Endothelial cell of umbilical vein (primary cell): ENCODE data around the gene CDC5L. TPM values are rescaled to one million over a fixed set of nuclear protein-coding genes. Genes with fewer than 3 reads are reported as not detected.

Experiments
- BruUV-seq: library from RNA; stranded (reverse); fragments of 400-500 nt; replicated peaks from 2 replicates; lab custom pipeline; 2021; lab: Mats Ljungman, UMichigan
- CTCF ChIA-PET: fragments of 300-600, 350-600 bp; sonication (Branson Sonifier 250); formaldehyde crosslinking; loops from one replicate; lab custom pipeline; 2021; ENCODE audit warnings: antibody characterized with exemption, inconsistent platforms; lab: Charles Lee
- POLR2A ChIA-PET: fragments of 300-600, 350-600 bp; sonication (Branson Sonifier 250); formaldehyde crosslinking; loops from one replicate; lab custom pipeline; 2021; ENCODE audit warnings: antibody characterized with exemption, inconsistent platforms; lab: Charles Lee
- DNase-seq: peaks from one replicate; pipeline ENCODE4 v3.0.0-alpha.2; 2011; ENCODE audit warnings: low read depth, low spot score
- FAIRE-seq: peaks from 2 replicates; lab custom pipeline; 2011; peaks lifted over from hg19 to GRCh38; lab: Jason Lieb, UNC
- H2AFZ ChIP-seq: 2 replicates; pipeline ENCODE4 v1.6.0; 2012; ENCODE audit warnings: low read depth, low read length, control low read depth, inconsistent platforms
- H3K27ac ChIP-seq: 2 replicates; pipeline ENCODE4 v1.5.1; 2011; ENCODE audit warnings: low read depth, mild to moderate bottlenecking, control low read depth, low read length, moderate library complexity; ENCODE audit not compliant: insufficient read depth
- H3K27me3 ChIP-seq, 2 experiments: 2 replicates each; pipeline versions ENCODE4 v1.6.0 to v1.6.1; 2011; ENCODE audit warnings: low read length in 2 of 2, mixed read lengths in 1 of 2; ENCODE audit not compliant: control insufficient read depth in 2 of 2, insufficient read depth in 2 of 2
- H3K36me3 ChIP-seq, 2 experiments: 2 replicates in 1 of 2; 3 replicates in 1 of 2; pipeline ENCODE4 v1.5.1; 2011; ENCODE audit warnings: low read length in 2 of 2, mild to moderate bottlenecking in 1 of 2, moderate library complexity in 1 of 2; ENCODE audit not compliant: control insufficient read depth in 2 of 2, insufficient read depth in 2 of 2; ENCODE audit errors: extremely low read depth in 1 of 2
- H3K4me1 ChIP-seq: 3 replicates; pipeline ENCODE4 v1.5.1; 2011; ENCODE audit warnings: mild to moderate bottlenecking, low read length; ENCODE audit not compliant: control insufficient read depth, insufficient read depth; ENCODE audit errors: extremely low read depth
- H3K4me2 ChIP-seq: 2 replicates; pipeline ENCODE4 v1.6.1; 2011; ENCODE audit warnings: low read length, control low read depth, mixed read lengths; ENCODE audit not compliant: insufficient read depth
- H3K4me3 ChIP-seq, 3 experiments: fragments of 200-600 bp in 1 of 3; sonication (generic), shearing (Covaris generic) in 1 of 3; replicated peaks in 1 of 3; 2 replicates each; pipeline ENCODE4 v1.5.1; 2011 to 2016; ENCODE audit warnings: control low read depth in 3 of 3, low read length in 3 of 3, mild to moderate bottlenecking in 2 of 3, inconsistent platforms in 1 of 3, low read depth in 1 of 3, moderate library complexity in 1 of 3; ENCODE audit not compliant: insufficient read depth in 1 of 3
- H3K79me2 ChIP-seq: 2 replicates; pipeline ENCODE4 v1.6.0; 2012; ENCODE audit warnings: low read length, inconsistent platforms; ENCODE audit not compliant: control insufficient read depth, insufficient read depth
- H3K9ac ChIP-seq: replicated peaks from 2 replicates; pipeline ENCODE3; 2011; ENCODE audit warnings: low read length, control low read depth; ENCODE audit not compliant: insufficient read depth; ENCODE audit errors: extremely low read depth
- H3K9me1 ChIP-seq: replicated peaks from 3 replicates; pipeline ENCODE4 v1.6.0; 2011; ENCODE audit warnings: mild to moderate bottlenecking, low read length; ENCODE audit not compliant: control insufficient read depth, insufficient read depth; ENCODE audit errors: extremely low read depth
- H3K9me3 ChIP-seq: replicated peaks from 2 replicates; pipeline ENCODE4 v1.5.1; 2012; ENCODE audit warnings: low read length, inconsistent platforms; ENCODE audit not compliant: control insufficient read depth, insufficient read depth
- H4K20me1 ChIP-seq: replicated peaks from 2 replicates; pipeline ENCODE3; 2011; ENCODE audit warnings: mild to moderate bottlenecking, low read length; ENCODE audit not compliant: control insufficient read depth, insufficient read depth; ENCODE audit errors: extremely low read depth
- CTCF ChIP-seq, 2 donors: IDR thresholded peaks; 1 replicate in 1 of 2; 2 replicates in 1 of 2; pipeline ENCODE4 v1.5.1; 2011; ENCODE audit warnings: low read length in 2 of 2, mild to moderate bottlenecking in 2 of 2, moderate library complexity in 2 of 2, control low read depth in 1 of 2, inconsistent platforms in 1 of 2, low read depth in 1 of 2; ENCODE audit not compliant: insufficient read depth in 1 of 2; ENCODE audit errors: extremely low read depth in 1 of 2
- EZH2 ChIP-seq: IDR thresholded peaks from 2 replicates; pipeline ENCODE4 v1.6.1; 2012; ENCODE audit warnings: borderline replicate concordance, low read depth, mild to moderate bottlenecking, moderate library complexity, low read length, inconsistent platforms; ENCODE audit not compliant: severe bottlenecking
- FOS ChIP-seq: IDR thresholded peaks from 2 replicates; pipeline ENCODE4 v1.6.1; 2011; ENCODE audit warnings: mild to moderate bottlenecking, low read length, moderate library complexity, borderline replicate concordance; ENCODE audit not compliant: insufficient read depth
- GATA2 ChIP-seq: IDR thresholded peaks from 2 replicates; pipeline ENCODE4 v1.7.0; 2011; ENCODE audit warnings: low read depth, mild to moderate bottlenecking, moderate library complexity, mixed read lengths, low read length; ENCODE audit not compliant: insufficient read length, insufficient read depth
- JUN ChIP-seq: IDR thresholded peaks from 2 replicates; pipeline ENCODE4 v1.6.1; 2011; ENCODE audit warnings: borderline replicate concordance, low read depth; ENCODE audit not compliant: insufficient read length, insufficient read depth
- MAX ChIP-seq: IDR thresholded peaks from 2 replicates; pipeline ENCODE4 v1.6.1; 2011; ENCODE audit not compliant: insufficient read depth, insufficient read length
- MYC ChIP-seq: IDR thresholded peaks from one replicate; pipeline ENCODE4 v1.6.1; 2011; ENCODE audit warnings: mild to moderate bottlenecking, low read depth, low read length
- POLR2A ChIP-seq: IDR thresholded peaks from 2 replicates; pipeline ENCODE4 v1.6.1; 2012; ENCODE audit warnings: low read depth, mild to moderate bottlenecking, control low read depth, low read length
- POLR2AphosphoS5 ChIP-seq: IDR thresholded peaks from 2 replicates; pipeline ENCODE4 v1.6.1; 2012; ENCODE audit warnings: low read depth, mild to moderate bottlenecking, control low read depth, low read length, moderate library complexity; ENCODE audit not compliant: insufficient read depth
- dilution Hi-C: fragments of 300-500 bp; cut with MboI; formaldehyde crosslinking; loops from one replicate; pipeline ENCODE4 v1.15.0; 2019; ENCODE audit warnings: low sequenced_read_pairs; ENCODE audit not compliant: extremely low pct_ligation_motif_present
- intact Hi-C: fragments of 100-400 bp; cut with micrococcal nuclease; formaldehyde crosslinking; loops from one replicate; pipeline ENCODE4 v1.10.0; 2022
- polyA plus RNA-seq, 4 experiments: library from polyadenylated mRNA; depleted of rRNA in 3 of 4; stranded (reverse) in 3 of 4; unstranded in 1 of 4; fragments of >200 nt; gene quantifications; 2 replicates each; pipeline versions ENCODE4 v1.2.1 to v1.2.3, GENCODE V29; 2011 to 2012; ENCODE audit warnings: missing spikeins in 1 of 4
- total RNA-seq: library from RNA; stranded (reverse); gene quantifications from 2 replicates; pipeline ENCODE4 v1.2.3, GENCODE V29; 2021

The CDC5L gene
- total and polyA plus RNA-seq, 2 donors (not counting 3 experiments of a cell fraction or from before 2014, with no cell fraction given): 6.9 to 24.6 TPM

GRCh38 chr6:44339301-44339700 is 48.2 kb upstream of the CDC5L start:
- ChIA-PET CTCF (interaction anchor here (0.9 to 6.3 kb wide), 8 partner anchors 18 to 243 kb away, joined by 3 to 154 read pairs (median 4); partner anchors contain the start of genes SLC35B2 and TMEM151B), POLR2A (no interaction called here)
- Histone ChIP-seq H3K79me2 (no peaks in the 10 kb centered on the region), H2AFZ (no peak overlapping the region), H3K27ac (no peak overlapping the region), H3K9me3 (no peaks in the 10 kb centered on the region), H3K4me2 (no peak overlapping the region), H3K36me3 (no peaks in the 10 kb centered on the region), H3K9ac (no peak overlapping the region), H3K4me1 (no peaks in the 10 kb centered on the region), H3K27me3 (peaks cover 30 to 47% of the 10 kb centered on the region in 2 experiments), H3K9me1 (no peaks in the 10 kb centered on the region), H3K4me3 (no peak overlapping the region), H4K20me1 (no peaks in the 10 kb centered on the region)
- peak; percentile 17 for DNase-seq
- no peak for FAIRE-seq
- TF ChIP-seq GATA2 (no peak), POLR2AphosphoS5 (no peak), EZH2 (no peak), JUN (no peak), MYC (no peak), FOS (no peak), CTCF (IDR thresholded peaks at IDR 0.05; ENCODE audit: extremely low read depth in 1 of 2, insufficient read depth in 1 of 2, low read depth in 1 of 2, low read length in 2 of 2) (no peak), POLR2A (no peak), MAX (no peak)
- dilution Hi-C loops: no loop called here
- intact Hi-C loops: loop anchor here (2.0 to 5.0 kb wide), 2 partner anchors 187 to 242 kb away; no protein-coding TSS in a partner anchor
- BruUV-seq: no TSS peak
